Effector CD8-positive, alpha-beta T cell (primary cell): Measurements from ENCODE around the gene SLC2A2.

ENCODE experiments used
- DNase-seq: peaks from one replicate; lab custom pipeline; 2025; lab: John Stamatoyannopoulos, UW
- total RNA-seq, 4 experiments: gene quantifications; one replicate each; lab custom pipeline; 2026; lab: John Stamatoyannopoulos, UW

SLC2A2 gene
- 0 reads per million in 4 experiments for total RNA-seq

GRCh38 chr3:171026597-171027293, at the start of gene SLC2A2:
Gene SLC2A2 (minus strand): TSS chr3:171026720. CDS start chr3:171026670, 50 bp downstream.
- DNase-seq: no peak

- no peak for DNase-seq
Observed at GRCh38 chr3:171072432-171072831, 45.9 kb upstream of the SLC2A2 start.

GRCh38 chr3:171068658-171069057, 42.1 kb upstream of the SLC2A2 start:
- DNase-seq: no peak

GRCh38 chr3:171066206-171066605, 39.7 kb upstream of the SLC2A2 start:
- DNase-seq: no peak

GRCh38 chr3:171065732-171066131, 39.2 kb upstream of the SLC2A2 start:
- no peak for DNase-seq

- no peak for DNase-seq
Observed at GRCh38 chr3:171064461-171064860, 37.9 kb upstream of the SLC2A2 start.

- DNase-seq: no peak
Observed at GRCh38 chr3:171061749-171062148, 35.2 kb upstream of the SLC2A2 start.

GRCh38 chr3:171059978-171060377, 33.5 kb upstream of the SLC2A2 start:
- DNase-seq: no peak

- DNase-seq: no peak
Observed at GRCh38 chr3:171058873-171059603, 32.5 kb upstream of the SLC2A2 start.

- DNase-seq: no peak
Observed at GRCh38 chr3:171058058-171058457, 31.5 kb upstream of the SLC2A2 start.

- no peak for DNase-seq
Observed at GRCh38 chr3:171057072-171057471, 30.6 kb upstream of the SLC2A2 start.

GRCh38 chr3:171056528-171056927, 30.0 kb upstream of the SLC2A2 start:
- DNase-seq: no peak

- DNase-seq: no peak
Observed at GRCh38 chr3:171055336-171056178, 29.0 kb upstream of the SLC2A2 start.

GRCh38 chr3:171054921-171055320, 28.4 kb upstream of the SLC2A2 start:
- no peak for DNase-seq

GRCh38 chr3:171054231-171054630, 27.7 kb upstream of the SLC2A2 start:
- DNase-seq: no peak

- DNase-seq: no peak
Observed at GRCh38 chr3:171049861-171050444, 23.4 kb upstream of the SLC2A2 start.

GRCh38 chr3:171046760-171047159, 20.2 kb upstream of the SLC2A2 start:
- DNase-seq: no peak

- DNase-seq: no peak
Observed at GRCh38 chr3:171044835-171045793, 18.6 kb upstream of the SLC2A2 start.

- DNase-seq: no peak
Observed at GRCh38 chr3:171044384-171044783, 17.9 kb upstream of the SLC2A2 start.

GRCh38 chr3:171039674-171040073, 13.2 kb upstream of the SLC2A2 start:
- DNase-seq: no peak

- DNase-seq: no peak
Observed at GRCh38 chr3:171038342-171038741, 11.8 kb upstream of the SLC2A2 start.
